Measurements from ENCODE around the gene DOCK3.

DNA sequence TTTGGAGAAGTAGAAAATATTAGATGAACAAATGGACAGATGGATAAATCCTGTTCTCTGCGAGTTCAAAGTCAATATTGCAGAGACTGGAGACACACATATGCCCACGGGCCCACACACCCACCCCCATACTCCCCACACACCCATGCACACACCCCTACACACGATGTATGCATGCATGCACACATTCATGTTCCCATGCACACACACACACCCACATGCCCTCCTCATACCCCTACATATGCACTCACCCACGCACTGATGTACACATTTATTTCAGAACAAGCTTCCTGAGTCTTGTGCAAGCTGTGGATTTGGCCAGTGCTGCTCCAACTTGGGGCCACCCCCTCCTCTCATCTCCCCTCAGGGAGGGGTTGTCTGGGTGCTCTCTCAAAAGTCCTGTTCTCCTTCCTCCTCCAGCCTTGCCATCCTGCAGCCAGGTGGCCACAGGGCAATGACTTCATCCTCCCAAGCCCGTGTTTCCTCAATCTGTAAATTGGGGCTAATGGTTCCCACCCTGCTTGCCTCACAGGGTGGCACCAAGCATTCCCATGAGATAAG, 41.4 kb upstream of the DOCK3 start:
- TF ChIP-seq, protein P1, sequence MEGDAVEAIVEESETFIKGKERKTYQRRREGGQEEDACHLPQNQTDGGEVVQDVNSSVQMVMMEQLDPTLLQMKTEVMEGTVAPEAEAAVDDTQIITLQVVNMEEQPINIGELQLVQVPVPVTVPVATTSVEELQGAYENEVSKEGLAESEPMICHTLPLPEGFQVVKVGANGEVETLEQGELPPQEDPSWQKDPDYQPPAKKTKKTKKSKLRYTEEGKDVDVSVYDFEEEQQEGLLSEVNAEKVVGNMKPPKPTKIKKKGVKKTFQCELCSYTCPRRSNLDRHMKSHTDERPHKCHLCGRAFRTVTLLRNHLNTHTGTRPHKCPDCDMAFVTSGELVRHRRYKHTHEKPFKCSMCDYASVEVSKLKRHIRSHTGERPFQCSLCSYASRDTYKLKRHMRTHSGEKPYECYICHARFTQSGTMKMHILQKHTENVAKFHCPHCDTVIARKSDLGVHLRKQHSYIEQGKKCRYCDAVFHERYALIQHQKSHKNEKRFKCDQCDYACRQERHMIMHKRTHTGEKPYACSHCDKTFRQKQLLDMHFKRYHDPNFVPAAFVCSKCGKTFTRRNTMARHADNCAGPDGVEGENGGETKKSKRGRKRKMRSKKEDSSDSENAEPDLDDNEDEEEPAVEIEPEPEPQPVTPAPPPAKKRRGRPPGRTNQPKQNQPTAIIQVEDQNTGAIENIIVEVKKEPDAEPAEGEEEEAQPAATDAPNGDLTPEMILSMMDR (IDR thresholded peaks at IDR 0.05): no peak
- TF ChIP-seq POLR2A (IDR thresholded peaks at IDR 0.05) (no peak), POLR2AphosphoS5 (IDR thresholded peaks at IDR 0.05) (no peak), EP300 (IDR thresholded peaks at IDR 0.05) (no peak)
